Fibroblast of skin of left biceps (primary cell): ENCODE results near the gene CPVL.

ENCODE experiments used
- DNase-seq, 2 experiments: peaks; one replicate each; pipeline ENCODE4 v3.0.0-alpha.2; 2013; ENCODE audit warnings: low read depth in 2 of 2

CPVL gene

GRCh38 chr7:29000717-29001076, 145.6 kb downstream of the CPVL start:
- no peak for DNase-seq

GRCh38 chr7:28999895-29000716, 146.2 kb downstream of the CPVL start:
- DNase-seq, result no peak

DNA sequence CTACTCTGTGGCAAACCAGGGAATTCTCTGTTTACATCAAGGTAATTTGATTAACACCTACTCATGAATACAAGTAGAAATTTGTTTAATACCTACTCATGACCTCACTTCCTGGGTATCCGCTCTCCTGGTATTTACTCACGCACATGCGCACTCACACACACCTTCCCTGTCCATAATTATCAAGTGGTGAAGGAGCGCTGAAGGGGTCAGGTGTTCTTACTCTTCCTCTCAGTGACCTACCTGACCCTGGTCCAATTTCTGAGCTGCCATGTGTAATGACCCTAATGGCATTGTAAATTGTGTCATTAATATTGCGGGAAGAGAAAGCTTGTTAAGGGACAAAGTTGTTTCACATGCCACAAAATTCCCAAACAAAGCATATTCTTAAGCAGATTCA, 146.9 kb downstream of the CPVL start:
- DNase-seq, result no peak

DNA sequence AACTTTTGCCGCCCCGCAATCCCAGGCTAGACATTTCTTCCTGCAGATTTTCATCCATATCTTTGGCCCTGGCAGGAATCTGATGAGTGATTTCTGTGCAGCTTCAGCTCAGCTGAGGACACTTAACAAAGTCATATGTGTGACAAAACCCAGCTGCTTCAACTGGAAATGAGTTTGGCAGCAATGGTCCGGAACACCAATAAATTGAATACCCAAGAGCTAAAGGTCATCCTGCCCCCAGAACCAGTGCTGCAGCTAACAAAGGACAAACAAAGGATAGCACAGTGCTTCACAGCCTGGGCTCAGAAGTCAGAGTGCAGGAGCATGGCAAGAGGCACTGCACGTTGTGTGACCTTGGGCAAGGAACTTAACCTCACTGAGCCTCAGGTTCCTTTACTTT, 148.2 kb downstream of the CPVL start:
- DNase-seq, result no peak

DNA sequence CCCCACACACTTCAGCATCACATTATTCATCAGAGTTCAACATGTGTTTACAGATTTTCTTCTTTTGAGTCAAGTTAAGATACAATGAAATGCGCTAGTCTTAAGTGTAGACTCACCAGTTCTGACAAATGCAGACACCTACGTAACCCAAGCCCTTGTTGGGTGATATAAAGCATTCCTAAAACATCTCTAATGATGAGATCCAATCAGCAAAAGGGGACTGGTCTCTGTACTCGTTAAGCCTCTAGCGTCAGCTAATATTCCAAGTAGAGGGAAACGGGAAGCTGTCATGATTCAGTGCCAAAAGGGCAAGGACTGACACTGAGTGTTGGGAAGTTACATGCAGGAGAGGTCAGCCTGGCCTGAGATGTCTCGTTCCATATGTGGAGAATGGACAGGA, 149.5 kb downstream of the CPVL start:
- no peak for DNase-seq

- no peak for DNase-seq
These were observed 153.0 kb downstream of the CPVL start for GRCh38 chr7:28993371-28993770.

DNA sequence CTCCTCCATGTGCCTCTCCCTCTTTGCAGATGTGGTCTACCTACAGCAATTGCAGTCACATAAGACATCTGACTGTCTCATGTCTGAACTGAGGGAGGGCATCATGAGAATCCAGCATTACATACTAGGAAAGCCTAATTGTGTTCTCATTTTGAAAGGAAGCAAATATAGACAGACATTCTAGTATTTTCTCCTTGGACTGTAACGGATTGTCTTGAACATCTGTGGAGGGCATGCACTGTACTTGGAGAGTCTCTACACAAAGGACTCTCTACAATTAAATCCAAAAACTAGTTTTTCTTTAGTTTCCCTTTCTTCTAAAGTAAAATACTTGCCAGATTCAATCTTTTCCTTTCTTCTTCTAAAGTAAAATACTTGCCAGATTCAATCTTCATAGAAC, 153.5 kb downstream of the CPVL start:
- no peak for DNase-seq

GRCh38 chr7:28990200-28990960, 156.0 kb downstream of the CPVL start:
- peak; percentile 61 to 62 for DNase-seq

- DNase-seq, result no peak
These were observed 156.9 kb downstream of the CPVL start for GRCh38 chr7:28989211-28989980.

DNA sequence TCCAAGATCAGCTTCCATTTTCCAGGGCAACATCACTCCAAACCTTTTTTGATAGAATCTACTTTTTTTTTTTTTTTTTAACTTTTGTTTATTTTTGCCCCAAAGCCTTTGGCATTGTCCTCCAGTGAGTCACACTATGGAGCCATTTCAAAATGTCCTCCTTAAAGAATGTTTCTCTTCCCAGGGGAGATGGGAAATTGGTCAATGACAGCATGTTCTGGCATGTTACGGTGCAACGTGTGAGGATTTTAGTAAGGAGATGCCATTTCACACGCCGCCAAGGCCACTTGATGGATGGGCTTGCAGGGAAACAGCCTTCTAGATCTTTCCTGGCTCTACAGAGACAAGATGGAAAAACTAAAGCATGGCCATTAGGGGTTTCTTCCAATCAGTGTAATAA, 157.5 kb downstream of the CPVL start:
- DNase-seq, result peak; percentile 93 to 94

DNA sequence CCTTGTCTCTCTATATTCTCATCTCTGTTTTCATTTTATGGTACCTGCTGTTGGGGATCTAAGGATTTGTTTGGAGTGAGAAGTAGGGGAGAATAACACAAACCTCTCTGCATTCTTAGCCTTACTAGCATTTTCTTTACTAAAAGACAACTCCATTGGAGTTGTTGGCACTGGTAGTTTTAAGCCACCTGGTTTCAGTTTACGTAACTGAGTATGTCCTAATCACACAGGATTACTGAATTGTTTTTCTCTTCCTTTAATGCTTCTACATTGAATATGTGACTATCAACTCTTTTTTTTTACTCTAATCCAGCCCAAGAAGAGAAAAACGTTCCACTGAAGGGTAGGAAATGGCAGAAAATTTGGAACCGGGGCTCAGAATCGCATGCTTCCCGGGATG, 158.2 kb downstream of the CPVL start:
- no peak for DNase-seq

DNA sequence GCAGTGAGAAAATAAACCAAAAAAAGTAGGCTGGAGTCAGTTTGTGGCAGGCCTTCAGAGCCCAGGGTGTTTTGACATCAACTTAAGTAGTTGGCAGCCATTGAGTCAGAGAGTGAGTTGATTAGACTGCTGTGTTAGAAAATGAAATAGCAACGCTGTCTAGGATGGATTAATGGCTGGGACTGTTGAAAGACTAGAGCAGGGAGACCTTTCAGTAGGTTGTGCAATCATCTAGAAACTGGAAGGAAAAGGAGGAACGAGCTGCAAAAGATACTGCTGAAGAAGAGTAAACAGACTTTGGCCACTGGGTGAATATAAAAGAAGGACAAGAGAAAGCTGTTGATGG, 159.6 kb downstream of the CPVL start:
- peak; percentile 73 to 74 for DNase-seq

- DNase-seq, result no peak
These were observed 160.1 kb downstream of the CPVL start for GRCh38 chr7:28986028-28986764.

GRCh38 chr7:28984631-28985030, 161.7 kb downstream of the CPVL start:
- peak; percentile 82 to 84 for DNase-seq

DNA sequence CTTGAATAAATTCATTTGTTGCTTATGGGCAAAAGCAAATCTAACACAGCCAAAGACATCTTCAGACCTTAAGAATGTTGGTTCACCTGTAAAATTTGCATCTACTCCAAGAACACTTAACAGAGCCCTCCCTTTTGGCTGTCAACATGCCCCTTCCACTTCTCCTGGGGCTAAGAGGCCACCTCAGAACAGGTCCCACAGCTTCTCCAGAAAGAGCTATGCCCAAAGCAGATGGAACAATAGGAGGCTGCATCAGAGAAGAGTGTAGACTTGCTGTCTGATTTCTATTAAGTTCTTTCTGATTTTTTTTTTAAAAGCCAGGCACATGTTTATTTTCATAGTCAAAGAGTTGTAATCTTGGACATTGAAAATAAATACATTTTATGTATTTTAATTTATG, 162.1 kb downstream of the CPVL start:
- no peak for DNase-seq

- DNase-seq, result no peak
These were observed 162.7 kb downstream of the CPVL start for GRCh38 chr7:28983396-28984190.

DNA sequence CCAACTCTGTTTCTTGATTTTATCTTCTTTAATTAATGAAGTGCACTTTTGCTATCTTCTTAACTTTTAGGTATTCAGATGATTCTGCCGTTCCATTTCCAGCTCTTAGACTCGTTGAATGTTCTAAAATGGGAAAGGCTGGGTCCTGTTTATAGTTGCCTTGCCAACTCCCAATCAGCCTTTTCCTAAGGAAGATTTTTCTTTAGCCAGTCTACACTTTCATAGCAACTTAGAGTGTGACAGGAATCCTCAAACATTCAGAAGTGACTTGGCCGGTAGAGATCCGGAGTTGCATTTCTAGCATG, 165.2 kb downstream of the CPVL start:
- no peak for DNase-seq

GRCh38 chr7:28980451-28981160, 165.7 kb downstream of the CPVL start:
- DNase-seq, result no peak

DNA sequence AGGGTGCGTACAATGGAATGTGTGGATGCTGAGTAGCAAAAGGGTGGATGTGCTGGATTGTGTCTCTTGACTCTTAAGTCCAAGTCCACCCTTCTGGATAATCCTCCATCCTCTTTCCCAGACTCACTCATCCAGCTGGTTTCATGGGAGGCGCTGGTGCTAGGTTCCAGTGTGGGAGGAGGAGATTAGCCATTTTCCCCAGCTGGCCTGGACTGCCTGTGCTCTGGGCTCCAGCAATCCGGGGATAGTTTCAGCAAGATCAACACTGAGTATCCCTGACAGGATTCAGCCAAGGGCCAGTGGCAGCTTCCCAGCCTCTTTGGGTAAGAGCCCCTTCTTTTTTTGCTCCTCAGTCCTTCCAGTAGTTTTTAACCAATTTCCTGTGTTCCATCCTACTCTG, 166.6 kb downstream of the CPVL start:
- DNase-seq, result no peak

- DNase-seq, result no peak
These were observed 168.5 kb downstream of the CPVL start for GRCh38 chr7:28977881-28978280.

- peak in 1 of 2 experiments; percentile 59 for DNase-seq
These were observed 170.3 kb downstream of the CPVL start for GRCh38 chr7:28976022-28976421.
